Cardiac muscle cell (in vitro differentiated cells and primary cell): ENCODE measurements around the gene DSTYK. TPM values are rescaled to one million over a fixed set of nuclear protein-coding genes. Genes with fewer than 3 reads are reported as not detected.

Source experiments
- DNase-seq, 2 donors: peaks; one replicate each; pipeline versions ENCODE4 v3.0.0 to v3.0.0-alpha.2; 2010 to 2017; ENCODE audit warnings: low read depth in 1 of 2, low spot score in 1 of 2
- H3K27ac ChIP-seq: fragments of 200-600 bp; sonication (generic); 2 replicates; pipeline ENCODE4 v1.5.1; 2016
- H3K27me3 ChIP-seq: fragments of 200-600 bp; sonication (generic); 2 replicates; pipeline ENCODE4 v1.6.0; 2016; ENCODE audit warnings: control low read depth
- H3K36me3 ChIP-seq: fragments of 200-600 bp; sonication (generic); 2 replicates; pipeline ENCODE4 v1.5.1; 2016; ENCODE audit warnings: control low read depth
- H3K4me1 ChIP-seq: fragments of 200-600 bp; sonication (generic); 2 replicates; pipeline ENCODE4 v1.8.1; 2017; ENCODE audit warnings: low read depth, mild to moderate bottlenecking, mixed run types
- H3K4me3 ChIP-seq: fragments of 200-600 bp; sonication (generic); 2 replicates; pipeline ENCODE4 v1.5.1; 2016; ENCODE audit warnings: mild to moderate bottlenecking
- H3K9me3 ChIP-seq: fragments of 200-600 bp; sonication (generic); 2 replicates; pipeline ENCODE4 v1.5.1; 2017; ENCODE audit warnings: low read depth, mild to moderate bottlenecking, control low read depth
- CTCF ChIP-seq: IDR thresholded peaks from 2 replicates; pipeline ENCODE4 v1.5.1; 2012; ENCODE audit warnings: low read depth, mild to moderate bottlenecking, low read length
- polyA plus RNA-seq: library from polyadenylated mRNA; unstranded; fragments of >200 nt; fragmentation: Nextera tagmentation; extraction: Ambion mirVana; gene quantifications from 2 replicates; pipeline ENCODE4 v1.2.1, GENCODE V29; 2016
- total RNA-seq: library from RNA; depleted of rRNA; stranded (reverse); fragments of >200 nt; gene quantifications from 2 replicates; pipeline ENCODE4 v1.2.3, GENCODE V29; 2016

DSTYK gene
- total and polyA plus RNA-seq, 2 experiments from 2014 or later: 7.8 to 13.5 TPM

- peak overlapping the region; percentile 51 for H3K27ac ChIP-seq
- H3K4me3 ChIP-seq: no peak overlapping the region
- H3K9me3 ChIP-seq: no peaks in the 10 kb centered on the region
- no peaks in the 10 kb centered on the region for H3K36me3 ChIP-seq
- peaks cover 15% of the 10 kb centered on the region for H3K4me1 ChIP-seq
- DNase-seq: no peak
- peaks cover 40% of the 10 kb centered on the region for H3K27me3 ChIP-seq
- no peak for TF ChIP-seq CTCF
These were observed 38.1 kb upstream of the DSTYK start for GRCh38 chr1:205249651-205250050.

DNA sequence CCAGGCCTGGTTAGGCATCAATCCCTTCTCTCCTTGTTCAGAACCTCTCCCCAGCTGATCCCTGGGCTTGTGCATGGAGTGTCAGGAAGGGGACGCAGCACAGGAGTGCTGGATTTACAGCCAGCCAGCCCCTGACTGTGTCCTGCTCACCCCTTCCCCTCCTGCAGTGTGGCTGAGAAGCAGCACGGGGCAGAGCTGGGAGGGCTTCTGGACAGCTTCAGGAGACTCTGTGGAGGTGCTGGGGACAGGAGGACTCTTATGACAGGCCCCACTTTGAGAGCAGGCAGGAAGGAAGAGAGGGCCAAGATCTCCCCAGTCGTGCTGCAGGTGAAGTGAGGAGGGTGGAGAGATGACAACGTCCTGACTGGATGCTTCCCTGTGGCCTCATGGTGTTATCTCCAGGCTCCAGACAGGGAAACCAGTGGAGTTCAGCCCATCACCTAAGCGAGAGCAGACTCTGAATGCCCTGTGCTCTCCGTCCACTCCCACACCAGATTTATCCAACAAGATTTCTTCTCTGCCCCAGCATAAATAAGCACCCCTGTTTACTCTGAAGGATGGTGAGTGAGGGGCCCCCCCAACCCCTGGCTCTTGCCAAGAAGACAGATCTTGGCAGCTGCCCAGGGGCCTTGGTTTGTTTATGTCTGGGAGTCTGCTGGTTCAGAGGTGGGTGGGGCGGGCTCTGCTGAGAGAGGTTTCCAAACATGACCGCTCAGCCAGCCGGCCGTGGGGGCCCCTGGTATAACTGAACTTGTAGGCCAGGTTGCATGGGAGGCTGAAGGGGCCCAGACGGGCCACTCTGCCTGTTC lies 37.5 kb upstream of the DSTYK start:
- Histone ChIP-seq H3K4me1 (peaks cover 15% of the 10 kb centered on the region), H3K27me3 (peaks cover 38% of the 10 kb centered on the region), H3K36me3 (no peaks in the 10 kb centered on the region), H3K4me3 (no peak overlapping the region), H3K27ac (peak overlapping the region; percentile 51), H3K9me3 (no peaks in the 10 kb centered on the region)
- DNase-seq: peak; percentile 62 to 68
- TF ChIP-seq CTCF: no peak

GRCh38 chr1:205247130-205247921 lies 35.8 kb upstream of the DSTYK start:
- no peak for TF ChIP-seq CTCF
- Histone ChIP-seq H3K36me3 (no peaks in the 10 kb centered on the region), H3K4me1 (peaks cover 15% of the 10 kb centered on the region), H3K27me3 (peaks cover 29% of the 10 kb centered on the region), H3K9me3 (no peaks in the 10 kb centered on the region), H3K4me3 (no peak overlapping the region), H3K27ac (no peak overlapping the region)
- peak in 1 of 2 donors; percentile 42 for DNase-seq

DNA sequence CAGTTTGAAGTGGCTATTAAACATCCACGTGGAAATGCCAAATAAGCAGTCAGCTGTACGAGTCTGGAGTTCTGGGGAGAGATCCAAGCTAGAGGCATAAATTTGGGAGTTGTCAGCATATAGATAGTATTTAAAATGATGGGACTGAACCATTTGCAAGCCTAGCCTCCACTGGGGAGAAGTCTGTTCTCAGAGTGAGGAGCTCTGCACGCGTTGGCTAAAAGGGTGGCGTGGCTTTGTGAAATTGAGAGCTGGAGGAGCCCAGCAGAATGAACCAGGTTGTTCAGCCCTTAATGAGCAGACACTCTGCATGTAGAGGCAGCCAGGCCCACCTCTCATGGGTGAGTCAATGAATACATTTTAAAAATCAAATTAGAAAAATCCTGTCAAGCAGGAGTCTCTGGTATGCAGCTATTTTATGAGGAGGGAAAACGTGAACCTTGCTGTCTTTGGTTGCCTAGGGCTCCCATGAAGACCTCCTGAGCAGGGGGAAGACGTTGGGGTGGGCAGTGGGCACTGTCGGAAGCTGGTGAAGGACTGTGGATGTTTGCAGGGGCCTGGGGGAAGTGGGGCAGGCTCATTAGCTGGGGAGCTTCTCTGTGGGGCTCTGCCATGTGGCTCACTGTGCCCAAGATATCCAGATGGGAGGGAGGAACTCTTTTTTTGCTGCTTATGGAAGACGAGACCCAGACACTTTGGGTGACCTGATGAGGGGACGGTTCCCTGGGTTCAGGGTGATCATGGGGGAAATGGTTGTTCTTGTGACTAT lies 35.0 kb upstream of the DSTYK start:
- Histone ChIP-seq H3K27ac (no peak overlapping the region), H3K4me1 (peaks cover 15% of the 10 kb centered on the region), H3K4me3 (no peak overlapping the region)

More for the DNA sequence above, 35.0 kb upstream of the DSTYK start:
- no peak for DNase-seq
- H3K9me3 ChIP-seq: no peaks in the 10 kb centered on the region
- no peaks in the 10 kb centered on the region for H3K36me3 ChIP-seq
- peaks cover 21% of the 10 kb centered on the region for H3K27me3 ChIP-seq
- TF ChIP-seq CTCF: no peak
